Measurements from ENCODE around the gene NSD2.

NSD2 gene

GRCh38 chr4:1945124-1945895 is 74.1 kb downstream of the NSD2 start:
- DNase-seq: no peak

DNA sequence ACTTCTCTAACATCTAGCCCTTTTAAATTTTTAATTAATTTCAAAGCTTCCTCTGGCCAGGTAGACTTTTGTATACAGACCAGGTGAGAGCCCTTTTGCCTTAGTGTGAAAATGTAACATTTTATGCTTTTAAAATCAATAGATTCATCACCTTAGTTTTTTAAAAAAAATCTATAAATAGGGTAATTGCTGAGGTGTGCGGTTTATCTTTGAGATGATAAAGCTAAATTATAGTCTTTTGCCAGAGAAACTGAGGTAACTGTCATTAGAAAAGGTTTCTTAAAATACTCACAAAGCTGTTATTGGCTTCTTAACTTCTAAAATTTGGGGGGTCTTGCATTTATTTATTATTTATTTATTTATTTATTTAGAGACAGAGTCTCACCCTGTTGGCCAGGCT is 74.7 kb downstream of the NSD2 start:
- no peak for DNase-seq

DNA sequence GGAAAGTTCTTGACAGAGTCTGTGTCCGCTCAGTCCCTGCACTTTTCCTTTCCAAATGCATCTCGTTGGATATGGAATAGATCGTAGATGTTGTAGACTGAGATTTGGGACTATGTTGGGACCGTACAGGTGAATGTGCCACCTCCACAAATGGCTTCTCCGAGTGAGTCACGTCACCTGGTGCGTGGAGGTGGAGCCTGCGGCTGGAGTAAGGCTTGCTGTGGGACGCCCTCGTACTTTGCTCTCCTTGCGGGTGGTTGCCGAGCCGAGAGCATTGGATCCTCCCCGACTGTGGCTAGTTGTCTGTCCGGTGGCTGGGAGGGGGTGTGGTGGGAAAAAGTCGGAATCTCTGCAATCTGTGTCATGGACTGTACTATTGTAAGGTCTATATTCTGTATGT is 77.0 kb downstream of the NSD2 start:
- no peak for DNase-seq

DNA sequence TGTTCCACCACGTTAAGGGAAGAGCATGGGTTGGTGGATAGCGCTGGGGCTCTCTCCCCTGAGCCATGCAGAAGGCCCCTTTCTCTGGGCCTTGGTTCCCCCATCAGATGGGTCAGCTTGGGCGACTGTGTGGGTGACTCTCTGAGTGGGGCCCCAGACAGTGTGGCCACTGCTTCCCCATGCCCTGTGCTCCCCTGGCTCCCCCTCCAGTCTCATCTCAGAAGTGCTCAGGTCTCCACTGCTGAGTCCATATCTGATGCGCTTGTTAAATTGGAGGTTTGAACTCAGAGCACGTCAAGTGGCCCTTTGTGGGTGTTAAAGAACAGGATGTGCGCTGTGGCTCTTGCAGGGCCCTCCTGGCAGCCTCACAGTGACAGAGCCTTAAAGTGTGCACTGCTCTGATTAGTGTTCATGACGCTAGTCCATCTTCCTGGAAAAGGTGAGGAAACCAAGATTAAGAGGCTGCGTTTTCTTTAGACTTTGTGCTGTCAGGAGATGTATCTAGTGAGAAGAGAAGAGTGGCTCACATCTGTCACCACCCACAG is 77.8 kb downstream of the NSD2 start:
- DNase-seq: no peak

DNA sequence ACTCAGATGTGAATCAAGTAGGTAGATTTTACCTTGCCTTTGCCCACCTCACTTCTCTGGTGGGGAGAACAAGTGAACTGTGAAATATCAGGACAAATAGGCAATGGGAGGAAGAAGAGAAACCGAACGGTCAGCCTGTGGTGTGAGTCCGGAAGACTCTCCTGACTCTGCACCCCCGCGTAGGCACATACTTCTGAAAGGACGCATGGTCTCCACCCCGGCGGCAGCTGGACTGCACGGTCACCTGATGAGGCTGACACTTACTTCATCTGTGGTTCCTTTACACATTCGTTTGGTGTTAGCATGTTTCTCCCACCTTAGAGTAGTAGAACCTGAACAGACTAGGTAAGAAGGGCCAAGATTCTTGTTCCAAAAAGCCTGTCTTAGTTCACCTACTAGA is 79.2 kb downstream of the NSD2 start:
- no peak for DNase-seq

- DNase-seq: no peak
Observed at GRCh38 chr4:1952058-1952700, 81.0 kb downstream of the NSD2 start.

- DNase-seq: no peak
Observed at GRCh38 chr4:1952719-1953118, 81.5 kb downstream of the NSD2 start.

- DNase-seq: no peak
Observed at GRCh38 chr4:1953335-1953734, 82.1 kb downstream of the NSD2 start.

GRCh38 chr4:1956631-1957030 is 85.4 kb downstream of the NSD2 start:
- DNase-seq: no peak

DNA sequence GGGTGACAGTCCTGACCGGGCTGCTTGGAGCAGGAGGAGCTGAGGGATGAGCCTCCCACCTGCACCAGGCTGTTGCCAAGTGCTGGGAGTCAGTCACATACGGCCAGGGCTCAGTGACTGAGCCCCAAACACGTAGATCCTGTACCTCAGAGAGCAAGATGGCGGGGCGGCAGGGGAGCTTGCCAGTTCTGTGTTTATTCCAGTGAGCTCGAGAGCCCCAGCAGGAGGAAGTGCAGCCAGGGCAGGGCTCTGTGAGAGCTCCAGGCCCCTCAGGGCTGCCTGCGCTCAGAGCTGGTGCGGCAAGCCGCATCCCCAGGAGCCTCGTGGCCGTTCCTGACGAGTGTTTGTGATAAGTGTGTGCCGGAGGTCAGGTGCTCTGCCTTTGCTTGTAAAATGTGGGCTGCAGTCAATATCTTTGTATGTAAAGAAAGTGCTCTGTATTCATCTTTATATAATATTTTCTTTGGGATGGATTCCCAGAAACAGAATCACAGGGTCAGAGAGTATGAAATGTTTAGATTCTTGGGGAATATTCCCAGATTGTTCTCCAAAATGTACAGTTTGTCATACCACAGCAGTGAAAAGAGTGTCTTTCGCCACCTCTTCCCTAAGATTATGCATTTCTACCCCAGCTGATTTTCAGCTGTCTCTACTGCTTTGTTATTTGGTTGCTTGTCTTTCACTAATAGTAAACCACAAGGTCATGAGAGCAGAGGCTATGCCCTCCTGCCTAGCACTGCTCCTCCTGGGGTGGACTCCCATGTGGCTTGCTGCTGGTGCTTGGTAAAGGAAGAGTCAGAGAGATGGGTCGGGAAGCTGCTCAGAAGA is 87.3 kb downstream of the NSD2 start:
- no peak for DNase-seq

DNA sequence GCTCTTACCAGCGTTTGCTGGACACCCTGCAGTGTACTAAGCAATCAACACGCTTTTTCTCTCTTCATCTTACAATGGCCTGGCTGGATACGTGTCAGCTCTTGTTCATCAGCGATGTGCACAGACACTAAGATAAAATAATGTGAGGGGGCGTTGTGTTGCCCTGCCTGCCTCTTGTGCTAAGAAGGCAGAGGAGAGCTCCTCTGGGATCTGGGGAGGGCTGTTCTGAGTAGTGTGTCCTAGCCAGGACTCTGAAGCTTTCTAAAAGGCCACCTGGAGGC is 87.9 kb downstream of the NSD2 start:
- DNase-seq: no peak

DNA sequence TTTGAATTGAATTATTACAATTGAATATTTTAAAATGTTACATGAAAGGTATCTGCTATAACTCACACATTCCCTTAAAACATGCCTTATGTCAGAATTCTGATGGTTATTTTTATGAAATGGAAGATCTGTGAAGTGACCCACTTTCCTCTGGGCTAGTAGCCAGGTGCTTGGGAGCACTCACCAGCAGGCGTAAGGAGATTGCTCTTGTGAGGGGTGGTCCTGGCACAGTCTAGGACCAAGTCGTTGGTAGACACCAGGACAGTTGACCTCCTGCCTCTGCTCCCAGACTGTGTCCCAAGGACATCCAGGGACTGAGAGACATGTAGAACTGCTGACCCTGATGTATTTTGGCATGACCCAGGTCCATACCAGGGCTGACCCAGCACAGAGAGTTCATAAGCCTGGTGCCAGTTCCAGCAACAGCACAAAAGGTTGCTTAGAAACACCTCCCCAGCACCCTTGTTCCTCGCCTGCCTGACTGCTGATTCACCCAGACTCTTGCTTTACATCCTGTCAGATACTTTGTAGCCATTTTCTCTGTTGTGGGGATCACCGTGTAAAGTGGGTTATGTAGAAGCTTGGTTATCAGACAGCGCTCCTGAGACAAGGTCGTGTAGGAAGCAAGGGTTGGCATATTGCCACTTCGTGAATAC is 89.1 kb downstream of the NSD2 start:
- DNase-seq: no peak

GRCh38 chr4:1961038-1961437 is 89.8 kb downstream of the NSD2 start:
- no peak for DNase-seq

DNA sequence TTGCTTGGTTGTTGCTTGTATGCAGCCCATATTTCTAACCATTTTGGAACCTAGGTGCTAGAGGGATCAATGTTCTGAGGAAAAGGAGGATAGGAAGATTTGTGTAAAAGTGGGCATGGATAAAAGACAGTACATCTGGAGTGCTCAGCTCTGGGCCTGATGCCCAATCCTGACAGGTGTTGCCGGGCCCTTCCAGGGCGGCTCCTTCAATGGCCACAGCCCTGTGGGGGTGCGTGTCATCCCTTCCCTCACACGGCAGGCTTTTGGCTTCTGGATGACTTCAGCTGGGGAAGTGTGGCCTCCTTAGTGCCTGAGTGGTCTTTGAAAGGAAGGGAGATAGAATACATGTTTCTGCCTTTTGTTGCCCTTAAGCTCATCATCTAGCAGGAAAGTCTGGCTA is 90.4 kb downstream of the NSD2 start:
- no peak for DNase-seq

DNA sequence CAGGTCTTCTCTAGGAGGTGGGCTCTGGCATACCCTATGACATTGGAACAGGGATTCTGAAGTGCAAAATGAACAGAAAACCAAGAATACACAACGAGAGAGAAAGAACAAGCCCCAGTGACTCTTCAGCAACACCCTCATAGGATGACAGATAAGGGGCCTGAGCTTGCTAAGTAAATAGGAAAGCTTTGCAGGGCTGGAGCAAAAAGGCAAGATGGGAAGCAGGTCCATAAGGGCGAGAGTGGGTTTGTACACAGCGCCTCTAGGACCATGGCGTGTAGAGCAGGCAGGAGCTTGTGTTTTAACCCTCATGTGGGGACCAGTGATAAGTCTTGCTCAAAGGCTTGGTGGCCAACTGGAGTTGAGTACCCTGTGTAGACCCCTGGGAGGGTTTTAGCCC is 91.8 kb downstream of the NSD2 start:
- DNase-seq: no peak

GRCh38 chr4:1964443-1964842 is 93.2 kb downstream of the NSD2 start:
- DNase-seq: no peak

DNA sequence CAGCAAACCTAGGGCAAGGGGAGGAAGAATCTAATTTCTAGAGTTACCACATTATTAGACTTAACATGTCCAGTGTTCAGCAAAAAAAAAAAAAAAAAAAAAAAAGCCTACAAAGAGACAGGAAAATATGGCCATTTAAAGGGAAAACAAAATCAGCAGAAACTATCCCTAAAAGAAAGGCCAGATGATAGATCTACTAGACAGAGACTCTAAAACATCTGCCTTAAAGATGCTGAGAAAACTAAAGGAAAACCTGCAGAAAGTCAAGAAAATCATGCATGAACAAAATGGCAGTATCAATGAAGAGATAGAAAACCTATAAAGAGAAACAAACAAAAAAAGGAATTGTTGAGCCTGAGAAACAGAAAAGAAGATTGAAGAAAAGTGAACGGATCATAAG is 93.8 kb downstream of the NSD2 start:
- no peak for DNase-seq

DNA sequence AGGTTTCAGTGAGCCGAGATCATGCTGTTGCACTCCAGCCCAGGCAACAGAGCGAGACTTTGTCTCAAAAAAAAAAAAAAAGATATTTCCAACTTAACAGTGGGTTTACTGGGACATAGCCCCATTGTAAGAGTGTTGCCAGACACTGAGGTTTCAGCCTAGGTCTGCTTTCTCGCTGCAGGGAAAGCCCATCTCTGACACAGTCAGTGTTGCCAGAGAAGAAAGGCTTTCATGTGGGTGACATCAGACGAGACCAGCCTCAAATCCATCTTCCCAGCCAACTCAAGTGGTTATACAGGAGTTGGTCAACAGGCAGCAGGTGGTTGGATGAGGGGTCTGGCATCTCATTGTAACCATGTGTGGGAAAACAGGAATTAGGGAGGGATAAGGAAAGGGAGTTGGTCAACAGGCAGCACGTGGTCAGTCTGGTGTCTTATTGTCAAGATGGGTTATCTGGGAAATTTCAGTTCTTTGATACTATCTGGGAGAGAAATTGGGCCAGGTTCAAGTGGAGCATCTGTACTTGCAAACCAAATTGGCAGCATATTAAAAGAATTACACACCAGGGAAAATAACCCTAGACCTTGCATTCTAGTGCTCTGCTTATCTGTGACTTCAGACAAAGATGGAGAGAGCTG is 96.4 kb downstream of the NSD2 start:
- no peak for DNase-seq

DNA sequence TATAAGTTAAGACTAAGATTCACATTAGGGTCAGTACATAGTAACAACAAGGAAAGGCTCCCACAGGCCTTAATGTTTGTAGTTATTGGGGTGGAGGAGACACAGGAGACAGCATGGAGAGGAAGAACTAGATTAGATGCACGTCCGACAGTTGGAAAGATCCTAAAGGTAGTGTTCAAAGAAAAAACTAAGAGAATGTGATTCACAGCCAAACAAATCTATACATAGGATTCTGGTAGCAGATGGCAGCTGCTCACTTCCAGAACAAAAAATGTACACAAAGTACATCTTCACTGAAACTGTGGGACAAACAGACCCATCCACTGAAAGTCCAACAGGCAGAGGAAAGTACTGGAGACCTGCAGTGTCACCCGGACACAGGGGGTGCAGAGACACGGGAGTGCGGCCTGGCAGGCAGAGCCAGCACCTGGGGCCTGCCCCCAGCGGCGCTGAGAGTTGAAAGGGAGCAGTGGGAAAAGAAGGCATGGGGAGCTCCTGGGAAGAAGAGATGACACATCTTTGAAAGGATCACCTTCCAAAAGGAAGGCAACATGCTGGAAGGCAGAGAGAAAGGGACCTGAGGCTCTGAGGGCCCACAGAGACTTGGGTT is 97.6 kb downstream of the NSD2 start:
- DNase-seq: no peak

DNA sequence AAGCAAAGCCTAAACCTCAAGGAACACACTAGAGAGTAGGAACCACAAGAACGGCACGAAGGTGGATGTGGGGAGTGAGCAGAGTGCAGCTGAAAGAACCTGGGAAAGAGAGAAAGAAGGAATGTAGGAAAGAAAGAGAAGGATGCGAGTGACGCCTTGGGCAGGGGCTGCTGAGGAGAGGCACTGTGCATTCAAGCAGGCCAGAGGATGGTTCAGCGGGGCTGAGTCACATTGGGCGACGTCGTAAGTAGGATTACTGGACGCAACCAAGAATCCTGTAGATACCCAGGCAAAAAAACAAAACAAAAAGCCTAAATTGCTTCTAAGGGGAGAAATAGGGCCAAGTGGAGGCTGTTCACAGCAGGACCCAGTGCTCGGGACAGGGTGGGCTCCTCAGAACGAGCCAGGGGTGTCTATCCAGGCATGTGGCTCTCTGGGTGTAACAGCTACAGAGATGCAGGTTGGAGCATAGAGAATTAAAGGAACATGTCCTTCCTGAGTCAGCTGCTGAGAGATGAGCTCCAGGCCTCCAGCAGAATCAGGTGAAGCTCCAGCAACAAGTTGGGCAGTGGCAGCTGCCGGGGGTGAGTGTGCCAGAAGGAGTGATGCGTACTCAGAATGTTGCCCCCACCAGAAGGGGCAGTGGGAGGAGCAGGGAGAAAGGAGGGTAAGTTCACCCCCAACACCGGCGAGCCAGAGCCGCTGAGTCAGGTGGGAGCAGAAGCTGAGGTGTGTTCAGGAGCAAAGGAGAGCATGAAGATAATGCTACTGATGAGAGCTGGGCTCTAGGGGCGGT is 98.9 kb downstream of the NSD2 start:
- DNase-seq: no peak

DNA sequence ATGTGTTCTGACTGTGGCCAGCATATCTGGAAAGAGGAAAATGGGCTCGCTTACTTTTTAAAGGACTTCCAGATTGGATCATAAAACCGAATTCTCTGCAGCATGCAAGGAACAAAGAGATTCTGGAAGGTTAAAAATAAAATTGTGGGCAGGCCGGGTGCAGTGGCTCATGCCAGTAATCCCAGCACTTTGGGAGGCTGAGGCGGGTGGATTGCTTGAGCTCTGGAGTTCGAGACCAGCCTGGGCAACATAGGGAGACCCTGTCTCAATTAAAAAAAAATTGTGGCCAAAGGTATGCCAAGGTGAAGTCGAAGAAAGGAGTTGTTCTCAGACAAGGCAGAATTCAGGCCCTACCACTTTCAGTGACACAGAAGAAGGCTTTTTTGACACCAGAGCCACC is 99.7 kb downstream of the NSD2 start:
- DNase-seq: no peak
